Neural progenitor cell (in vitro differentiated cells): ENCODE results near the gene MELTF. TPM values are rescaled to one million over a fixed set of nuclear protein-coding genes. Genes with fewer than 3 reads are reported as not detected.

Experiments
- DNase-seq: peaks from one replicate; pipeline ENCODE4 v3.0.0-alpha.2; 2016; ENCODE audit warnings: low spot score
- H2AFZ ChIP-seq: fragments of 200-600 bp; sonication (generic); replicated peaks from 2 replicates; pipeline ENCODE4 v1.6.1; 2016; ENCODE audit warnings: antibody characterized with exemption
- H3F3A ChIP-seq: fragments of 200-600 bp; sonication (generic); 2 replicates; pipeline ENCODE4 v1.6.1; 2016; ENCODE audit warnings: antibody characterized with exemption, low read depth
- H3K27ac ChIP-seq: fragments of 200-600 bp; sonication (generic); 2 replicates; pipeline ENCODE4 v1.5.1; 2016; ENCODE audit warnings: mild to moderate bottlenecking
- H3K27me3 ChIP-seq: fragments of 200-600 bp; sonication (generic); 2 replicates; pipeline ENCODE4 v1.6.1; 2016; ENCODE audit warnings: mild to moderate bottlenecking, moderate library complexity
- H3K36me3 ChIP-seq: fragments of 200-600 bp; sonication (generic); 2 replicates; pipeline ENCODE4 v1.5.1; 2016
- H3K4me1 ChIP-seq: fragments of 200-600 bp; sonication (generic); 2 replicates; pipeline ENCODE4 v1.6.1; 2016; ENCODE audit warnings: mixed run types
- H3K4me2 ChIP-seq: fragments of 200-600 bp; sonication (generic); 2 replicates; pipeline ENCODE4 v1.6.1; 2016
- H3K4me3 ChIP-seq: fragments of 200-600 bp; sonication (generic); 2 replicates; pipeline ENCODE4 v1.5.1; 2016
- H3K79me2 ChIP-seq: fragments of 200-600 bp; sonication (generic); 2 replicates; pipeline ENCODE4 v1.6.1; 2016; ENCODE audit warnings: low read depth
- H3K9ac ChIP-seq: fragments of 200-600 bp; sonication (generic); 2 replicates; pipeline ENCODE4 v1.6.1; 2016
- H3K9me3 ChIP-seq: fragments of 200-600 bp; sonication (generic); 2 replicates; pipeline ENCODE4 v1.5.1; 2016; ENCODE audit warnings: low read depth
- H4K20me1 ChIP-seq: fragments of 200-600 bp; sonication (generic); 2 replicates; pipeline ENCODE4 v1.6.1; 2016; ENCODE audit warnings: low read depth
- H3K27ac Mint-ChIP-seq: 3 replicates; pipeline ENCODE4 v1.8.0; 2021; ENCODE audit warnings: mixed read lengths
- H3K27me3 Mint-ChIP-seq: 2 replicates; pipeline ENCODE4 v1.8.0; 2022; ENCODE audit warnings: low read depth, mild to moderate bottlenecking, inconsistent platforms, moderate library complexity, mixed read lengths; ENCODE audit not compliant: insufficient read depth
- H3K36me3 Mint-ChIP-seq: 3 replicates; pipeline ENCODE4 v1.8.0; 2021; ENCODE audit warnings: mixed read lengths
- H3K4me1 Mint-ChIP-seq: 3 replicates; pipeline ENCODE4 v1.8.0; 2021; ENCODE audit warnings: mixed read lengths
- H3K4me3 Mint-ChIP-seq: 3 replicates; pipeline ENCODE4 v1.8.0; 2021; ENCODE audit warnings: mild to moderate bottlenecking, moderate library complexity, mixed read lengths
- H3K9me3 Mint-ChIP-seq: 3 replicates; pipeline ENCODE4 v1.8.0; 2020; ENCODE audit warnings: mixed read lengths
- EZH2 ChIP-seq: fragments of 200-600 bp; sonication (generic); IDR thresholded peaks from 2 replicates; pipeline ENCODE4 v1.6.1; 2017; ENCODE audit warnings: antibody characterized with exemption, mild to moderate bottlenecking, moderate library complexity
- EZH2phosphoT487 ChIP-seq: fragments of 200-600 bp; sonication (generic); IDR thresholded peaks from 2 replicates; pipeline ENCODE4 v1.6.1; 2017; ENCODE audit warnings: antibody characterized with exemption
- total RNA-seq: library from RNA; depleted of rRNA; stranded (reverse); fragments of >200 nt; gene quantifications from 2 replicates; pipeline ENCODE4 v1.2.3, GENCODE V29; 2015; ENCODE audit warnings: low replicate concordance
- TF ChIP-seq, protein P1 (sequence below): fragments of 200-600 bp; sonication (generic); IDR thresholded peaks from 2 replicates; pipeline ENCODE4 v1.5.1; 2017; ENCODE audit warnings: antibody characterized with exemption, mild to moderate bottlenecking

MELTF gene
- total RNA-seq, 1 donor from 2014 or later, result 0.28 TPM

- H3K27ac ChIP-seq, result no peak overlapping the region
- peaks cover 15% of the 10 kb centered on the region for H3K4me1 ChIP-seq
- Mint-ChIP-seq H3K27ac (no peak overlapping the region), H3K9me3 (no peaks in the 10 kb centered on the region), H3K4me1 (peaks cover 38% of the 10 kb centered on the region), H3K4me3 (peak overlapping the region; percentile 28), H3K36me3 (no peaks in the 10 kb centered on the region), H3K27me3 (peaks cover 16% of the 10 kb centered on the region)
- TF ChIP-seq EZH2phosphoT487 (no peak), EZH2 (no peak)
- TF ChIP-seq, protein P1, sequence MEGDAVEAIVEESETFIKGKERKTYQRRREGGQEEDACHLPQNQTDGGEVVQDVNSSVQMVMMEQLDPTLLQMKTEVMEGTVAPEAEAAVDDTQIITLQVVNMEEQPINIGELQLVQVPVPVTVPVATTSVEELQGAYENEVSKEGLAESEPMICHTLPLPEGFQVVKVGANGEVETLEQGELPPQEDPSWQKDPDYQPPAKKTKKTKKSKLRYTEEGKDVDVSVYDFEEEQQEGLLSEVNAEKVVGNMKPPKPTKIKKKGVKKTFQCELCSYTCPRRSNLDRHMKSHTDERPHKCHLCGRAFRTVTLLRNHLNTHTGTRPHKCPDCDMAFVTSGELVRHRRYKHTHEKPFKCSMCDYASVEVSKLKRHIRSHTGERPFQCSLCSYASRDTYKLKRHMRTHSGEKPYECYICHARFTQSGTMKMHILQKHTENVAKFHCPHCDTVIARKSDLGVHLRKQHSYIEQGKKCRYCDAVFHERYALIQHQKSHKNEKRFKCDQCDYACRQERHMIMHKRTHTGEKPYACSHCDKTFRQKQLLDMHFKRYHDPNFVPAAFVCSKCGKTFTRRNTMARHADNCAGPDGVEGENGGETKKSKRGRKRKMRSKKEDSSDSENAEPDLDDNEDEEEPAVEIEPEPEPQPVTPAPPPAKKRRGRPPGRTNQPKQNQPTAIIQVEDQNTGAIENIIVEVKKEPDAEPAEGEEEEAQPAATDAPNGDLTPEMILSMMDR, result no peak
- DNase-seq, result no peak
- H3K4me2 ChIP-seq, result peak overlapping the region; percentile 31
- no peaks in the 10 kb centered on the region for H3K36me3 ChIP-seq
- no peak overlapping the region for H3K9ac ChIP-seq
- H3K4me3 ChIP-seq, result no peak overlapping the region
- H3F3A ChIP-seq, result no peaks in the 10 kb centered on the region
- H2AFZ ChIP-seq, result no peak overlapping the region
- no peaks in the 10 kb centered on the region for H3K9me3 ChIP-seq
- no peaks in the 10 kb centered on the region for H3K27me3 ChIP-seq
- H4K20me1 ChIP-seq, result no peaks in the 10 kb centered on the region
- no peaks in the 10 kb centered on the region for H3K79me2 ChIP-seq
Measured at GRCh38 chr3:197022405-197023231, 7.0 kb downstream of the MELTF start.

GRCh38 chr3:197021729-197022404 is 7.8 kb downstream of the MELTF start:
- Histone ChIP-seq H3K36me3 (no peaks in the 10 kb centered on the region), H3K4me1 (peaks cover 15% of the 10 kb centered on the region), H3K79me2 (no peaks in the 10 kb centered on the region), H2AFZ (no peak overlapping the region), H3K9ac (no peak overlapping the region), H4K20me1 (no peaks in the 10 kb centered on the region), H3K27me3 (no peaks in the 10 kb centered on the region), H3K27ac (no peak overlapping the region), H3F3A (no peaks in the 10 kb centered on the region), H3K4me2 (no peak overlapping the region), H3K4me3 (no peak overlapping the region), H3K9me3 (no peaks in the 10 kb centered on the region)
- Mint-ChIP-seq H3K4me1 (peaks cover 38% of the 10 kb centered on the region), H3K36me3 (no peaks in the 10 kb centered on the region), H3K9me3 (no peaks in the 10 kb centered on the region), H3K27me3 (peaks cover 16% of the 10 kb centered on the region), H3K27ac (peak overlapping the region; percentile 58), H3K4me3 (no peak overlapping the region)
- TF ChIP-seq, protein P1, result no peak
- TF ChIP-seq EZH2, result no peak
- no peak for TF ChIP-seq EZH2phosphoT487
- DNase-seq, result no peak

GRCh38 chr3:197021231-197021630 is 8.4 kb downstream of the MELTF start:
- no peaks in the 10 kb centered on the region for H3F3A ChIP-seq
- H3K79me2 ChIP-seq, result no peaks in the 10 kb centered on the region
- H2AFZ ChIP-seq, result no peak overlapping the region
- Mint-ChIP-seq H3K4me1 (peaks cover 38% of the 10 kb centered on the region), H3K9me3 (no peaks in the 10 kb centered on the region), H3K4me3 (no peak overlapping the region), H3K36me3 (no peaks in the 10 kb centered on the region), H3K27ac (no peak overlapping the region), H3K27me3 (peaks cover 15% of the 10 kb centered on the region)
- no peak overlapping the region for H3K27ac ChIP-seq
- peaks cover 15% of the 10 kb centered on the region for H3K4me1 ChIP-seq
- DNase-seq, result no peak
- H3K9ac ChIP-seq, result no peak overlapping the region
- no peaks in the 10 kb centered on the region for H3K36me3 ChIP-seq
- H4K20me1 ChIP-seq, result no peaks in the 10 kb centered on the region
- H3K4me2 ChIP-seq, result peak overlapping the region; percentile 27
- no peaks in the 10 kb centered on the region for H3K27me3 ChIP-seq
- TF ChIP-seq EZH2, result no peak
- TF ChIP-seq, protein P1, result no peak
- TF ChIP-seq EZH2phosphoT487, result no peak
- H3K4me3 ChIP-seq, result no peak overlapping the region
- H3K9me3 ChIP-seq, result no peaks in the 10 kb centered on the region
